ENCODE data around the gene PACS2. TPM values are rescaled to one million over a fixed set of nuclear protein-coding genes. Genes with fewer than 3 reads are reported as not detected.

The PACS2 gene
- total and polyA plus RNA-seq, 2 of the 8 experiments (the other 6 are each of a cell fraction or from before 2014, with no cell fraction given) = 38.0 to 62.8 TPM

- Histone ChIP-seq H2AFZ (ENCODE audit: low read length) (no peak overlapping the region), H3K18ac (ENCODE audit: extremely low read depth, low read length) (no peak overlapping the region), H3K4me1 (replicated peaks in 1 of 4; ENCODE audit: control insufficient read depth in 3 of 4, insufficient read depth in 4 of 4, low read length in 3 of 4) (peaks cover 0 to 26% (median 20%) of the 10 kb centered on the region in 4 experiments; a peak in 5 of 7 replicates), H4K8ac (ENCODE audit: extremely low read depth, insufficient read depth, low read length) (0 out of 2 replicates have a peak overlapping the region, but pooled peaks have one; percentile 14), H2BK20ac (ENCODE audit: low read length) (no peak overlapping the region), H3K27me3 (replicated peaks in 1 of 4; ENCODE audit: control insufficient read depth in 3 of 4, extremely low read depth in 1 of 4, insufficient read depth in 3 of 4, low read length in 3 of 4) (no peaks in the 10 kb centered on the region; a peak in 2 of 7 replicates), H4K91ac (replicated peaks; ENCODE audit: insufficient read length, low read length) (no peak overlapping the region), H2BK5ac (ENCODE audit: low read depth, low read length) (no peak overlapping the region), H3K9ac (replicated peaks in 1 of 4; ENCODE audit: extremely low read depth in 1 of 4, low read depth in 3 of 4, low read length in 3 of 4) (no peak overlapping the region), H3K14ac (ENCODE audit: insufficient read length) (no peak overlapping the region), H2BK120ac (replicated peaks; ENCODE audit: low read depth, low read length) (no peak overlapping the region), H3K9me3 (ENCODE audit: insufficient read depth in 2 of 2, low read depth in 1 of 2, low read length in 1 of 2) (no peaks in the 10 kb centered on the region), H4K5ac (ENCODE audit: insufficient read length, low read depth, low read length) (no peak overlapping the region), H3K23me2 (ENCODE audit: low read depth, low read length) (peaks cover 7% of the 10 kb centered on the region), H3K23ac (ENCODE audit: insufficient read length) (no peak overlapping the region), H3K56ac (replicated peaks; ENCODE audit: insufficient read length, low read depth, low read length) (no peak overlapping the region), H3K79me1 (ENCODE audit: low read depth, low read length) (peaks cover 28% of the 10 kb centered on the region), H2AK5ac (ENCODE audit: low read depth, low read length) (no peak overlapping the region), H3K4me2 (ENCODE audit: insufficient read depth in 1 of 2, low read depth in 2 of 2, low read length in 2 of 2) (no peak overlapping the region), H3K79me2 (ENCODE audit: control insufficient read depth in 1 of 2, insufficient read depth in 2 of 2, low read length in 2 of 2) (peaks cover 31 to 89% of the 10 kb centered on the region in 2 experiments; a peak in 3 of 4 replicates), H3K27ac (ENCODE audit: low read depth, low read length) (no peak overlapping the region), H2BK15ac (ENCODE audit: low read length) (no peak overlapping the region), H2BK12ac (ENCODE audit: low read depth, low read length) (no peak overlapping the region), H3K4me3 (ENCODE audit: extremely low read depth in 1 of 4, insufficient read depth in 2 of 4, low read depth in 3 of 4, low read length in 4 of 4) (no peak overlapping the region), H3K36me3 (ENCODE audit: control insufficient read depth in 2 of 4, insufficient read depth in 4 of 4, low read length in 3 of 4) (peaks cover 0 to 8% (median 2%) of the 10 kb centered on the region in 4 experiments; a peak in 3 of 8 replicates), H3K4ac (replicated peaks; ENCODE audit: insufficient read length, low read depth, low read length) (no peak overlapping the region), H4K20me1 (replicated peaks in 1 of 2; ENCODE audit: control insufficient read depth in 1 of 2, insufficient read depth in 2 of 2, low read length in 2 of 2) (peaks cover 44 to 46% of the 10 kb centered on the region in 2 experiments)
- ChIA-PET CTCF (ENCODE audit: partially characterized antibody) (interaction anchor here (0.6 to 2.1 kb wide), 6 partner anchors 26 to 511 kb away, joined by 3 to 6 read pairs (median 4); no protein-coding TSS in a partner anchor), POLR2A (ENCODE audit: partially characterized antibody) (interaction anchor here (0.6 to 5.2 kb wide), 4 partner anchors 10 to 42 kb away, joined by 3 to 43 read pairs (median 3); no protein-coding TSS in a partner anchor)
- DNase-seq (ENCODE audit: low read depth in 1 of 2, low spot score in 2 of 2) = no peak
- WGBS, 2 experiments (ENCODE audit: extremely low coverage in 1 of 2, insufficient coverage in 1 of 2, insufficient read length in 1 of 2, insufficient replicate concordance in 2 of 2, low coverage in 1 of 2, low lambda C conversion rate in 2 of 2, missing lambda C conversion rate in 1 of 2) = 95% methylated on average over 21 of the region's 21 CpGs; no CpG with 5 or more reads in 1 of the 2 experiments
- FAIRE-seq = no peak
- TF ChIP-seq CHD1 (IDR thresholded peaks at IDR 0.05; ENCODE audit: low read depth, low read length) = no peak
- TF ChIP-seq RXRA (IDR thresholded peaks at IDR 0.05; ENCODE audit: insufficient read depth, low read depth, low read length) = no peak
- no peak for TF ChIP-seq RBBP5 (IDR thresholded peaks at IDR 0.05; ENCODE audit: borderline replicate concordance, low read depth, low read length)
- TF ChIP-seq TEAD4 (IDR thresholded peaks at IDR 0.05; ENCODE audit: low read depth, low read length) = no peak
- TF ChIP-seq MAFK (IDR thresholded peaks at IDR 0.05; ENCODE audit: low read depth, low read length) = no peak
- TF ChIP-seq TCF12 (IDR thresholded peaks at IDR 0.05; ENCODE audit: low read depth, low read length) = no peak
- no peak for TF ChIP-seq TAF7 (optimal IDR thresholded peaks at IDR 0.05; ENCODE audit: borderline replicate concordance, low read depth, low read length)
- TF ChIP-seq RAD21 (IDR thresholded peaks at IDR 0.05 in 1 of 2, conservative IDR thresholded peaks at IDR 0.05 in 1 of 2; ENCODE audit: low read depth in 2 of 2, low read length in 2 of 2) = no peak
- no peak for TF ChIP-seq ATF3 (IDR thresholded peaks at IDR 0.05; ENCODE audit: insufficient read depth, low read depth, low read length)
- no peak for TF ChIP-seq EZH2 (IDR thresholded peaks at IDR 0.05; ENCODE audit: low read depth, low read length, severe bottlenecking)
These were observed 109.1 kb downstream of the PACS2 start for GRCh38 chr14:105423488-105424195.

Measured in H1 (cell line).